NCI-H2171 treated with DMSO at 0.1 percent for 48 hours (cell line): Measurements from ENCODE around the gene LCN2.

Source experiments
- DNase-seq: peaks from one replicate; lab custom pipeline; 2025; lab: John Stamatoyannopoulos, UW

The LCN2 gene

GRCh38 chr9:128114326-128115186 is 34.7 kb upstream of the LCN2 start:
- no peak for DNase-seq

GRCh38 chr9:128115187-128116103 is 33.8 kb upstream of the LCN2 start:
- no peak for DNase-seq

GRCh38 chr9:128116104-128117083 is 32.9 kb upstream of the LCN2 start:
- no peak for DNase-seq

- DNase-seq = peak; percentile 93
These were observed 31.4 kb upstream of the LCN2 start for GRCh38 chr9:128117613-128118471.

GRCh38 chr9:128118472-128118857 is 30.8 kb upstream of the LCN2 start:
- no peak for DNase-seq

GRCh38 chr9:128118971-128119665 is 30.1 kb upstream of the LCN2 start:
- DNase-seq = peak; percentile 83

GRCh38 chr9:128120061-128120740 is 29.1 kb upstream of the LCN2 start:
- no peak for DNase-seq

- no peak for DNase-seq
These were observed 28.4 kb upstream of the LCN2 start for GRCh38 chr9:128120741-128121465.

GRCh38 chr9:128121466-128121810 is 27.8 kb upstream of the LCN2 start:
- no peak for DNase-seq

- DNase-seq = no peak
These were observed 27.1 kb upstream of the LCN2 start for GRCh38 chr9:128121924-128122808.

GRCh38 chr9:128122809-128123175 is 26.5 kb upstream of the LCN2 start:
- no peak for DNase-seq

GRCh38 chr9:128123451-128124080 is 25.7 kb upstream of the LCN2 start:
- no peak for DNase-seq

- no peak for DNase-seq
These were observed 24.8 kb upstream of the LCN2 start for GRCh38 chr9:128124451-128124850.

- peak; percentile 53 for DNase-seq
These were observed 24.2 kb upstream of the LCN2 start for GRCh38 chr9:128124873-128125579.

- DNase-seq = no peak
These were observed 23.5 kb upstream of the LCN2 start for GRCh38 chr9:128125580-128126354.

GRCh38 chr9:128127568-128127989 is 21.7 kb upstream of the LCN2 start, which contains the start of gene PTGES2:
Gene PTGES2, minus strand, starts transcription at chr9:128127729. Its CDS starts 12 bp downstream, at chr9:128127717.
- DNase-seq = peak; percentile 86
